Loucy (cell line): ENCODE data around the gene ALK.
"Not testable (repeated sequence)": the region's sequence is repeated elsewhere in the genome, so short reads cannot be mapped to it uniquely, and the experiment has no call there.

ENCODE experiments used
- H2AFZ ChIP-seq: fragments of 200-600 bp; sonication (generic); 2 replicates; pipeline ENCODE4 v1.6.0; 2016; ENCODE audit warnings: antibody characterized with exemption, mild to moderate bottlenecking, low read length, moderate library complexity
- H3F3A ChIP-seq: fragments of 200-600 bp; 2 replicates; pipeline ENCODE4 v1.6.0; 2016; ENCODE audit warnings: antibody characterized with exemption, low read depth, mild to moderate bottlenecking
- H3K27me3 ChIP-seq: fragments of 200-600 bp; sonication (generic); 2 replicates; pipeline ENCODE4 v1.6.1; 2014; ENCODE audit warnings: low read length, mild to moderate bottlenecking; ENCODE audit not compliant: insufficient read depth, poor library complexity, severe bottlenecking
- H3K36me3 ChIP-seq: fragments of 200-600 bp; sonication (generic); 2 replicates; pipeline ENCODE4 v1.6.1; 2016; ENCODE audit warnings: low read length; ENCODE audit not compliant: insufficient read depth
- H3K4me1 ChIP-seq: fragments of 200-600 bp; sonication (generic); 2 replicates; pipeline ENCODE4 v1.5.1; 2014; ENCODE audit warnings: low read length, mild to moderate bottlenecking; ENCODE audit not compliant: insufficient read depth, poor library complexity, severe bottlenecking
- H3K4me2 ChIP-seq: fragments of 200-600 bp; sonication (generic); 2 replicates; pipeline ENCODE4 v1.6.0; 2014; ENCODE audit warnings: antibody characterized with exemption, low read length, low read depth, mild to moderate bottlenecking; ENCODE audit not compliant: poor library complexity, severe bottlenecking
- H3K4me3 ChIP-seq: fragments of 200-600 bp; sonication (generic); 2 replicates; pipeline ENCODE4 v1.5.1; 2014; ENCODE audit warnings: low read length, mild to moderate bottlenecking, mixed read lengths; ENCODE audit not compliant: poor library complexity, severe bottlenecking
- H3K79me2 ChIP-seq: fragments of 200-600 bp; sonication (generic); 2 replicates; pipeline ENCODE4 v1.6.1; 2014; ENCODE audit warnings: low read length; ENCODE audit not compliant: insufficient read depth
- H3K9ac ChIP-seq: fragments of 200-600 bp; sonication (generic); 2 replicates; pipeline ENCODE4 v1.6.0; 2014; ENCODE audit warnings: mild to moderate bottlenecking, low read depth, low read length, moderate library complexity; ENCODE audit not compliant: poor library complexity, severe bottlenecking
- H3K9me2 ChIP-seq: fragments of 200-600 bp; sonication (generic); replicated peaks from 2 replicates; pipeline ENCODE4 v1.6.1; 2016; ENCODE audit warnings: low read depth, low read length, mixed read lengths
- H3K9me3 ChIP-seq: fragments of 200-600 bp; sonication (generic); 2 replicates; pipeline ENCODE4 v1.6.1; 2014; ENCODE audit warnings: mild to moderate bottlenecking, antibody characterized with exemption, low read length, low read depth; ENCODE audit not compliant: insufficient read depth
- H4K20me1 ChIP-seq: fragments of 200-600 bp; sonication (generic); 2 replicates; pipeline ENCODE4 v1.6.0; 2014; ENCODE audit warnings: antibody characterized with exemption, low read length, mild to moderate bottlenecking; ENCODE audit not compliant: insufficient read depth, poor library complexity, severe bottlenecking
- EZH2phosphoT487 ChIP-seq: fragments of 200-600 bp; IDR thresholded peaks from 2 replicates; pipeline ENCODE4 v1.6.1; 2018; ENCODE audit warnings: antibody characterized with exemption, mild to moderate bottlenecking, moderate library complexity, borderline replicate concordance
- TF ChIP-seq, protein P1 (sequence below): fragments of 200-600 bp; sonication (generic); conservative IDR thresholded peaks from 2 replicates; pipeline ENCODE4 v1.5.1; 2014; ENCODE audit warnings: mild to moderate bottlenecking, antibody characterized with exemption, low read length

Gene ALK

GRCh38 chr2:29245742-29246382 is 675.5 kb downstream of the ALK start:
- Histone ChIP-seq H3K27me3 (no peaks in the 10 kb centered on the region), H4K20me1 (no peaks in the 10 kb centered on the region), H3K36me3 (no peaks in the 10 kb centered on the region), H3F3A (no peaks in the 10 kb centered on the region), H3K4me3 (no peak overlapping the region), H3K79me2 (no peaks in the 10 kb centered on the region), H2AFZ (no peak overlapping the region), H3K9me3 (no peaks in the 10 kb centered on the region), H3K9ac (no peak overlapping the region), H3K9me2 (no peaks in the 10 kb centered on the region), H3K4me1 (no peaks in the 10 kb centered on the region), H3K4me2 (no peak overlapping the region)
- TF ChIP-seq, protein P1, sequence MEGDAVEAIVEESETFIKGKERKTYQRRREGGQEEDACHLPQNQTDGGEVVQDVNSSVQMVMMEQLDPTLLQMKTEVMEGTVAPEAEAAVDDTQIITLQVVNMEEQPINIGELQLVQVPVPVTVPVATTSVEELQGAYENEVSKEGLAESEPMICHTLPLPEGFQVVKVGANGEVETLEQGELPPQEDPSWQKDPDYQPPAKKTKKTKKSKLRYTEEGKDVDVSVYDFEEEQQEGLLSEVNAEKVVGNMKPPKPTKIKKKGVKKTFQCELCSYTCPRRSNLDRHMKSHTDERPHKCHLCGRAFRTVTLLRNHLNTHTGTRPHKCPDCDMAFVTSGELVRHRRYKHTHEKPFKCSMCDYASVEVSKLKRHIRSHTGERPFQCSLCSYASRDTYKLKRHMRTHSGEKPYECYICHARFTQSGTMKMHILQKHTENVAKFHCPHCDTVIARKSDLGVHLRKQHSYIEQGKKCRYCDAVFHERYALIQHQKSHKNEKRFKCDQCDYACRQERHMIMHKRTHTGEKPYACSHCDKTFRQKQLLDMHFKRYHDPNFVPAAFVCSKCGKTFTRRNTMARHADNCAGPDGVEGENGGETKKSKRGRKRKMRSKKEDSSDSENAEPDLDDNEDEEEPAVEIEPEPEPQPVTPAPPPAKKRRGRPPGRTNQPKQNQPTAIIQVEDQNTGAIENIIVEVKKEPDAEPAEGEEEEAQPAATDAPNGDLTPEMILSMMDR: no peak
- TF ChIP-seq EZH2phosphoT487: no peak

GRCh38 chr2:29245035-29245741 is 676.2 kb downstream of the ALK start:
- not testable (repeated sequence) for H3K4me2 ChIP-seq, H3K9me3 ChIP-seq, H4K20me1 ChIP-seq, H3K4me1 ChIP-seq, H3K79me2 ChIP-seq, H3K9me2 ChIP-seq, H3K27me3 ChIP-seq, H3K9ac ChIP-seq, H2AFZ ChIP-seq, H3K4me3 ChIP-seq, H3K36me3 ChIP-seq, H3F3A ChIP-seq

DNA sequence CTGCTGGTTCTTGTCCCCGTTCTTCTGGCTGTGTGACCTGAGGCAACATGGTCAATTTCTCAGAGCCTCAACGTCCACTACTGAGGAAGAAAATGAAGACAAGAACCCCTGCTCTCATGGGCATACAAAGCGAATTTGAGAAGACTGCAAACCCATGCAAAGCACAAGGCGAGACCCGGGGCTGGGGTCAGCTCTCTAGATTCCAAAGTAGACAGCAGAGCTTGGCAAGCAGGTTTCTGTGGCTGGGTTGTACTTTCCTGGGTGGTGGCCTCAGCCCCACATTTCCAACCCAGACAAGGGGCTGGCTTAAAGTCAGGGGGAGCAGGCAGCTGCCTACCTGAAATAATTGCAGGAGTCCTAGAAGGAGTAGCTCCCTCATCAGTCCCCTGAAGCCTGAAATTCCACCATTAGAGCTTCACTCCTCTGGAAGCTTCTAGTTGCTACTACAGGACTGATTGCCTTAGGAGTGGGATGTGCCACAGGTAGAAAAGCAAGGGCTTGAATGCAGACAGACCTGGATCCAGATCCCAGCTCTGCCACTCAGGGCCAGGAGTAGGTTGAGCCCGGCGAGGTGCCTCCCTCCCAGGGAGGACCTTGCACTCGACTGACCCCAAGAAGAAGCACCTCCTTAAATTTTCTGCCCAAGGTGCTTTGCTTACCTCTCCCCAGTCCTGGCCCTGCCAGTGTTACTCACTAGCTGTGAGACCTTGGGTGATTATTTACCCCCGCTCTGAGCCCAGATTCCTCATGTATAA is 678.6 kb downstream of the ALK start:
- Histone ChIP-seq H3F3A (no peaks in the 10 kb centered on the region), H3K4me2 (no peak overlapping the region), H3K4me3 (no peak overlapping the region), H3K36me3 (no peaks in the 10 kb centered on the region), H3K9me2 (no peaks in the 10 kb centered on the region), H3K4me1 (no peaks in the 10 kb centered on the region), H3K79me2 (no peaks in the 10 kb centered on the region), H4K20me1 (no peaks in the 10 kb centered on the region), H2AFZ (no peak overlapping the region), H3K27me3 (no peaks in the 10 kb centered on the region), H3K9ac (no peak overlapping the region), H3K9me3 (no peaks in the 10 kb centered on the region)
- no peak for TF ChIP-seq EZH2phosphoT487
- TF ChIP-seq, protein P1: no peak
